ENCODE results near the gene CAPN8. TPM values are rescaled to one million over a fixed set of nuclear protein-coding genes. Genes with fewer than 3 reads are reported as not detected.

The CAPN8 gene
- total RNA-seq, 1 donor from 2014 or later: 0.63 TPM

DNA sequence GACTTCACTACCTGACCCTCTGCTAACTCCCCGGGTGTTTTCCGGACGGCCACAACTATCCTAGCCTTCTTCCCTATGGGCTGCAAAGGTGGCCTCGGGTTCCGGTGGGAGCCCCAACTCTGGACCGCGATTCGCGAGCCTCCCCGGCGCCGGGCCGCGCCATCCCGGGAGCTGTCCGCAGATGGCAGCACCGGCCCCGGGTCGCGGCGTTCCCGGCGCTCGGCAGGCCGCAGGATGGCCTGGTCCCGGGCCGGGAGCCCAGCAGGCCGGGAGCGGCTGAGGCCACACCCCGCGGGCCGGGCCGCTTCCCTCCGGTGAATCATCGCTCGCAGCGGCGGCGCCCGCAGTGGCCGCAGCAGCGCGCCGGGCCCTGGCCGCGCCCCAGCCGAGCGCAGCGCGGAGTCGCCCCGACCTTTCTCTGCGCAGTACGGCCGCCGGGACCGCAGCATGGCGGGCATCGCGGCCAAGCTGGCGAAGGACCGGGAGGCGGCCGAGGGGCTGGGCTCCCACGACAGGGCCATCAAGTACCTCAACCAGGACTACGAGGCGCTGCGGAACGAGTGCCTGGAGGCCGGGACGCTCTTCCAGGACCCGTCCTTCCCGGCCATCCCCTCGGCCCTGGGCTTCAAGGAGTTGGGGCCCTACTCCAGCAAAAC, 46.8 kb upstream of the CAPN8 start, which contains the start of gene CAPN2:
Gene CAPN2 (plus strand): TSS at position 346 of the 656 bp plus-strand sequence. CDS start 102 bp downstream, at position 448.
- TF ChIP-seq, protein P1, sequence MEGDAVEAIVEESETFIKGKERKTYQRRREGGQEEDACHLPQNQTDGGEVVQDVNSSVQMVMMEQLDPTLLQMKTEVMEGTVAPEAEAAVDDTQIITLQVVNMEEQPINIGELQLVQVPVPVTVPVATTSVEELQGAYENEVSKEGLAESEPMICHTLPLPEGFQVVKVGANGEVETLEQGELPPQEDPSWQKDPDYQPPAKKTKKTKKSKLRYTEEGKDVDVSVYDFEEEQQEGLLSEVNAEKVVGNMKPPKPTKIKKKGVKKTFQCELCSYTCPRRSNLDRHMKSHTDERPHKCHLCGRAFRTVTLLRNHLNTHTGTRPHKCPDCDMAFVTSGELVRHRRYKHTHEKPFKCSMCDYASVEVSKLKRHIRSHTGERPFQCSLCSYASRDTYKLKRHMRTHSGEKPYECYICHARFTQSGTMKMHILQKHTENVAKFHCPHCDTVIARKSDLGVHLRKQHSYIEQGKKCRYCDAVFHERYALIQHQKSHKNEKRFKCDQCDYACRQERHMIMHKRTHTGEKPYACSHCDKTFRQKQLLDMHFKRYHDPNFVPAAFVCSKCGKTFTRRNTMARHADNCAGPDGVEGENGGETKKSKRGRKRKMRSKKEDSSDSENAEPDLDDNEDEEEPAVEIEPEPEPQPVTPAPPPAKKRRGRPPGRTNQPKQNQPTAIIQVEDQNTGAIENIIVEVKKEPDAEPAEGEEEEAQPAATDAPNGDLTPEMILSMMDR (IDR thresholded peaks at IDR 0.05; ENCODE audit: unreplicated experiment): peak; percentile 58
- Mint-ChIP-seq H3K27me3 (ENCODE audit: low read depth) (no peaks in the 10 kb centered on the region), H3K36me3 (peaks cover 3% of the 10 kb centered on the region), H3K9me3 (no peaks in the 10 kb centered on the region), H3K27ac (peak within 1 kb of the TSS; percentile 84), H3K4me3 (peak within 1 kb of the TSS; percentile 90), H3K4me1 (peaks cover 51% of the 10 kb centered on the region)
- DNase-seq (ENCODE audit: low spot score in 2 of 2, unreplicated experiment in 2 of 2): peak; percentile 74 to 83

GRCh38 chr1:223711747-223712193, 46.3 kb upstream of the CAPN8 start:
- Mint-ChIP-seq H3K4me1 (peaks cover 51% of the 10 kb centered on the region), H3K9me3 (no peaks in the 10 kb centered on the region), H3K36me3 (no peaks in the 10 kb centered on the region), H3K27me3 (ENCODE audit: low read depth) (no peaks in the 10 kb centered on the region), H3K4me3 (peak overlapping the region; percentile 52), H3K27ac (peak overlapping the region; percentile 68)
- TF ChIP-seq, protein P1 (IDR thresholded peaks at IDR 0.05; ENCODE audit: unreplicated experiment): no peak
- DNase-seq (ENCODE audit: low spot score in 2 of 2, unreplicated experiment in 2 of 2): no peak

GRCh38 chr1:223711173-223711572, 45.7 kb upstream of the CAPN8 start:
- TF ChIP-seq, protein P1 (IDR thresholded peaks at IDR 0.05; ENCODE audit: unreplicated experiment): no peak
- no peaks in the 10 kb centered on the region for H3K27me3 Mint-ChIP-seq (ENCODE audit: low read depth)
- no peak for DNase-seq (ENCODE audit: low spot score in 2 of 2, unreplicated experiment in 2 of 2)
- peak overlapping the region; percentile 37 for H3K27ac Mint-ChIP-seq
- no peaks in the 10 kb centered on the region for H3K9me3 Mint-ChIP-seq
- H3K4me3 Mint-ChIP-seq: peak overlapping the region; percentile 52
- H3K36me3 Mint-ChIP-seq: no peaks in the 10 kb centered on the region
- H3K4me1 Mint-ChIP-seq: peaks cover 50% of the 10 kb centered on the region

GRCh38 chr1:223710179-223711133, 45.0 kb upstream of the CAPN8 start:
- no peak overlapping the region for H3K4me3 Mint-ChIP-seq
- H3K27ac Mint-ChIP-seq: no peak overlapping the region
- H3K9me3 Mint-ChIP-seq: no peaks in the 10 kb centered on the region
- no peaks in the 10 kb centered on the region for H3K27me3 Mint-ChIP-seq (ENCODE audit: low read depth)
- TF ChIP-seq, protein P1 (IDR thresholded peaks at IDR 0.05; ENCODE audit: unreplicated experiment): no peak
- H3K4me1 Mint-ChIP-seq: peaks cover 55% of the 10 kb centered on the region
- no peak for DNase-seq (ENCODE audit: low spot score in 2 of 2, unreplicated experiment in 2 of 2)
- no peaks in the 10 kb centered on the region for H3K36me3 Mint-ChIP-seq

- TF ChIP-seq, protein P1 (IDR thresholded peaks at IDR 0.05; ENCODE audit: unreplicated experiment): no peak
- no peaks in the 10 kb centered on the region for H3K27me3 Mint-ChIP-seq (ENCODE audit: low read depth)
- peaks cover 53% of the 10 kb centered on the region for H3K4me1 Mint-ChIP-seq
- peak overlapping the region; percentile 6 for H3K27ac Mint-ChIP-seq
- H3K9me3 Mint-ChIP-seq: no peaks in the 10 kb centered on the region
- no peak overlapping the region for H3K4me3 Mint-ChIP-seq
- H3K36me3 Mint-ChIP-seq: no peaks in the 10 kb centered on the region
- no peak for DNase-seq (ENCODE audit: low spot score in 2 of 2, unreplicated experiment in 2 of 2)
These were observed 44.1 kb upstream of the CAPN8 start for GRCh38 chr1:223709598-223709997.
